Osteocyte (in vitro differentiated cells): ENCODE measurements around the gene GSDMA. TPM values are rescaled to one million over a fixed set of nuclear protein-coding genes. Genes with fewer than 3 reads are reported as not detected.

Experiments used
- DNase-seq: peaks from one replicate; pipeline ENCODE4 v3.0.0; 2021; ENCODE audit warnings: mixed read lengths; ENCODE audit not compliant: unreplicated experiment; ENCODE audit errors: extremely low spot score
- H3K27ac Mint-ChIP-seq: one replicate; pipeline ENCODE4 v1.8.0; 2021; ENCODE audit warnings: mild to moderate bottlenecking, mixed read lengths; ENCODE audit not compliant: unreplicated experiment
- H3K27me3 Mint-ChIP-seq: one replicate; pipeline ENCODE4 v1.8.0; 2021; ENCODE audit warnings: mixed read lengths; ENCODE audit not compliant: unreplicated experiment
- H3K36me3 Mint-ChIP-seq: one replicate; pipeline ENCODE4 v1.8.0; 2021; ENCODE audit warnings: mixed read lengths; ENCODE audit not compliant: unreplicated experiment
- H3K4me1 Mint-ChIP-seq: one replicate; pipeline ENCODE4 v1.8.0; 2021; ENCODE audit warnings: mixed read lengths; ENCODE audit not compliant: unreplicated experiment
- H3K4me3 Mint-ChIP-seq: one replicate; pipeline ENCODE4 v1.8.0; 2021; ENCODE audit warnings: mild to moderate bottlenecking, moderate library complexity, mixed read lengths; ENCODE audit not compliant: unreplicated experiment
- H3K9me3 Mint-ChIP-seq: one replicate; pipeline ENCODE4 v1.8.0; 2021; ENCODE audit warnings: mixed read lengths; ENCODE audit not compliant: unreplicated experiment
- CTCF ChIP-seq: fragments of 200-600 bp; sonication (generic); IDR thresholded peaks from 2 replicates; pipeline ENCODE4 v1.5.0; 2021; ENCODE audit warnings: antibody characterized with exemption, mild to moderate bottlenecking, moderate library complexity
- total RNA-seq: library from RNA; stranded (reverse); gene quantifications from 2 replicates; pipeline ENCODE4 v1.2.1, GENCODE V29; 2021

GSDMA gene
- total RNA-seq, 1 donor from 2014 or later = not detected

DNA sequence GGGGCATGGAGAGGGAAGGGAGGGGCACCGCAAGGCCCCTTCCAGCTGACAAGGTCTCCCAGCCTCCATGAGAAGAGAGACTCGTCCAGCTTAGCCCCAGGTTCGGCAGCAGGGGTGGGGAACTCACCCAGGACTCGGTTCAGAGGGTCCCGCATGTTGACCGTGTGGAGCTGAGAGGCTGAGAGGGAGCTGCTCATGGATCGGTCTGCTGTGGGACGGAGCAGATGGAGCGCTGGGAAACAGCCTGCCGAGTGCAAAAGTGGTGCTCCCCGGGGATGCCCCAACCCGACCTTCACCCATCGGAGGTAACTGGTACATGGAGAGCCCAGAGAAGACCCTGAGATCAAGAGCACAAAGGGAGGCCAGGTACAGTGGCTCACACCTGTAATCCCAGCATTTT is 57.3 kb downstream of the GSDMA start:
- no peak overlapping the region for H3K27ac Mint-ChIP-seq
- peaks cover 36% of the 10 kb centered on the region for H3K4me1 Mint-ChIP-seq
- TF ChIP-seq CTCF = no peak
- no peak for DNase-seq
- H3K9me3 Mint-ChIP-seq = no peaks in the 10 kb centered on the region
- peaks cover 22% of the 10 kb centered on the region for H3K36me3 Mint-ChIP-seq
- H3K27me3 Mint-ChIP-seq = no peaks in the 10 kb centered on the region
- H3K4me3 Mint-ChIP-seq = no peak overlapping the region

- no peak for DNase-seq
- no peaks in the 10 kb centered on the region for H3K27me3 Mint-ChIP-seq
- H3K36me3 Mint-ChIP-seq = peaks cover 36% of the 10 kb centered on the region
- no peak overlapping the region for H3K4me3 Mint-ChIP-seq
- H3K4me1 Mint-ChIP-seq = peaks cover 36% of the 10 kb centered on the region
- TF ChIP-seq CTCF = no peak
- H3K9me3 Mint-ChIP-seq = no peaks in the 10 kb centered on the region
- H3K27ac Mint-ChIP-seq = peak overlapping the region; percentile 86
Measured at GRCh38 chr17:40021451-40021971, 58.7 kb downstream of the GSDMA start.

DNA sequence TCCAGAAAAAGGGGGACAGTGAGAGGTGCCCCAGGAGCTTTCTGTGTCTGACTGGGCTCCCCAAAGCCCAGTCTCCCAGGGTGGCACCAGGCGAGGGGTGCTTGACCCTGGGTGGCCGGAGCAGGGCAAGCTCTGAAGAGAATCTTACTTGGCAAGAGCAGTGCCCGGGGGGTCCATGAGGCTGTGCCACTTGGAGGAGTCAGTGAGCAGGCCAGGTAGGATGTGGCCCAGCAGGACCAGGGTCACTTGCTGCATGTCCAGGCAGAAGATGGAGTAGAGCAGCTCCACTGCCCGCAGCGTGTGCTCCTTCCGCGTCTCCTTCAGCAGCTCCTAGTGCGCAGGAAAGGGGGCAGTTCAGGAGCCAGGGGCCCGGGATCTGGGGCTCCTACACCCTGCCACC is 59.7 kb downstream of the GSDMA start:
- TF ChIP-seq CTCF = no peak
- DNase-seq = no peak
- Mint-ChIP-seq H3K4me3 (no peak overlapping the region), H3K27ac (no peak overlapping the region), H3K9me3 (no peaks in the 10 kb centered on the region), H3K4me1 (peaks cover 41% of the 10 kb centered on the region), H3K27me3 (no peaks in the 10 kb centered on the region), H3K36me3 (peaks cover 38% of the 10 kb centered on the region)

- TF ChIP-seq CTCF = no peak
- H3K27me3 Mint-ChIP-seq = no peaks in the 10 kb centered on the region
- peaks cover 41% of the 10 kb centered on the region for H3K4me1 Mint-ChIP-seq
- no peaks in the 10 kb centered on the region for H3K9me3 Mint-ChIP-seq
- no peak overlapping the region for H3K4me3 Mint-ChIP-seq
- no peak overlapping the region for H3K27ac Mint-ChIP-seq
- H3K36me3 Mint-ChIP-seq = peaks cover 38% of the 10 kb centered on the region
- DNase-seq = no peak
Measured at GRCh38 chr17:40022961-40023541, 60.2 kb downstream of the GSDMA start.

DNA sequence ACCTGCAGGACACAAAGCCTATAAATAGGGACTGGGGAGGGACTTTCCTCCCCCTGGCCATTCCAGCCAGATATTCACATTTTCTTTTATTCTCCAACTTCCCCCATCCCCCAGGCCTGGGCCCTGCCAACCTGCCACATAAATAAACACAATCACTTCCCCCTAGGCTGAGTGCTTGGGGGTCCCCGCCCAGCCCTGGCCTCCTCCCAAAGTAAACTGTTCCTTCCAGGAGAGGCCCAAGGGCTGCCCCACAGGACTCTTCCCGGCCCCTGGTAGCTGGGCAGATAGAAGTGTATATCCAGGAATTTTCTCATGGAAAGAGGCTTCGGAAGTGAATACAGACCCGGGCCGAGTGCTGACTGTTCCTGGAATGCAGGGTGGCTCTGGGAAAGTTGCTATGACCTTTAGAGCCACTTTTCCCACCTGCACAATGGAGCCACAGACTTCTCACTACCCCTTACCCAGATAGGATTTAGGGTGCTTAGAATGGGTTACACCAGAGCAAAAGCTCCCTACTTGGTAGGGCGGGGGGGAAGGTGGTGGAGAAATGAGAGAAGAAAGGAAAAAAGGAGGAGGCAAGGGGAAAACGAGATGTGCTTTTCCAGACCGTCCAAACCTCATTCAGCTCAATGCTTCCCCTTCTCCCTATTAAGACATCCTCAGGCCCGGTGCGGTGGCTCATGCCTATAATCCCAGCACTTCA is 60.9 kb downstream of the GSDMA start:
- TF ChIP-seq CTCF = no peak
- Mint-ChIP-seq H3K4me1 (peaks cover 39% of the 10 kb centered on the region), H3K4me3 (no peak overlapping the region), H3K27me3 (no peaks in the 10 kb centered on the region), H3K36me3 (peaks cover 40% of the 10 kb centered on the region), H3K27ac (no peak overlapping the region), H3K9me3 (no peaks in the 10 kb centered on the region)
- DNase-seq = no peak
